HCT116 (cell line): ENCODE data around the gene DDX55. TPM values are rescaled to one million over a fixed set of nuclear protein-coding genes. Genes with fewer than 3 reads are reported as not detected.

Experiments
- ATAC-seq: fragments of 200-7000 bp; cut with Tn5 transposase; 2 replicates; pipeline ENCODE4 v1.9.1; 2020; ENCODE audit warnings: mild to moderate bottlenecking, moderate library complexity
- BruUV-seq: library from RNA; stranded (reverse); fragments of 400-500 nt; replicated peaks from 2 replicates; lab custom pipeline; 2021; lab: Mats Ljungman, UMichigan
- CTCF ChIA-PET: fragments of 300-600 bp; sonication (Branson Sonifier 250); formaldehyde crosslinking; loops from one replicate; lab custom pipeline; 2021; ENCODE audit warnings: antibody characterized with exemption; lab: Charles Lee
- POLR2A ChIA-PET: fragments of 300-600, 350-600 bp; sonication (Branson Sonifier 250); formaldehyde crosslinking; loops from one replicate; lab custom pipeline; 2021; ENCODE audit warnings: antibody characterized with exemption; lab: Charles Lee
- RAD21 ChIA-PET, 2 experiments: fragments of 300-600 bp; sonication (Branson Sonifier 250); formaldehyde crosslinking; loops; one replicate each; lab custom pipeline; 2023; ENCODE audit warnings: low total read pairs in 2 of 2; ENCODE audit not compliant: uncharacterized antibody in 2 of 2, unreplicated experiment in 2 of 2, low non-redundant PET in 1 of 2; lab: Charles Lee
- DNase-seq: peaks from one replicate; pipeline ENCODE4 v3.0.0-alpha.2; 2010; ENCODE audit warnings: low read depth, low spot score
- H2AFZ ChIP-seq: fragments of 200-600 bp; shearing (Covaris generic), sonication (generic); 2 replicates; pipeline ENCODE4 v1.6.1; 2017; ENCODE audit warnings: low read depth, mixed run types, mixed read lengths, antibody characterized with exemption, low read length; ENCODE audit not compliant: poor library complexity, severe bottlenecking
- H3K27ac ChIP-seq: 2 replicates; pipeline ENCODE4 v1.5.1; 2012; ENCODE audit warnings: low read depth, low read length
- H3K27me3 ChIP-seq: fragments of 200-600 bp; sonication (generic); 2 replicates; pipeline ENCODE4 v1.6.1; 2016; ENCODE audit warnings: mixed run types, low read length, mixed read lengths; ENCODE audit not compliant: insufficient read depth
- H3K36me3 ChIP-seq, 2 experiments: fragments of 200-500 bp in 1 of 2; fragments of 200-600 bp in 1 of 2; sonication (Bioruptor generic) in 1 of 2; sonication (generic) in 1 of 2; 2 replicates each; pipeline versions ENCODE4 v1.5.1 to v1.6.1; 2014 to 2016; ENCODE audit warnings: low read length in 2 of 2, inconsistent platforms in 1 of 2, mixed read lengths in 1 of 2, mixed run types in 1 of 2; ENCODE audit not compliant: insufficient read depth in 2 of 2, control insufficient read depth in 1 of 2
- H3K4me1 ChIP-seq, 2 experiments: fragments of 200-600 bp in 1 of 2; sonication (generic) in 1 of 2; 2 replicates each; pipeline versions ENCODE4 v1.5.1 to v1.6.1; 2012 to 2017; ENCODE audit warnings: low read length in 2 of 2, inconsistent platforms in 1 of 2, mild to moderate bottlenecking in 1 of 2, mixed read lengths in 1 of 2, mixed run types in 1 of 2, moderate library complexity in 1 of 2; ENCODE audit not compliant: insufficient read depth in 2 of 2, control insufficient read depth in 1 of 2
- H3K4me2 ChIP-seq: fragments of 200-600 bp; sonication (generic); 2 replicates; pipeline ENCODE4 v1.6.1; 2017; ENCODE audit warnings: mixed run types, low read length, mixed read lengths
- H3K4me3 ChIP-seq, 2 experiments: fragments of 200-600 bp in 1 of 2; sonication (generic) in 1 of 2; replicated peaks in 1 of 2; 2 replicates each; pipeline ENCODE4 v1.5.1; 2011 to 2016; ENCODE audit warnings: low read length in 2 of 2, control low read depth in 1 of 2, low read depth in 1 of 2, mild to moderate bottlenecking in 1 of 2, mixed read lengths in 1 of 2, mixed run types in 1 of 2
- H3K79me2 ChIP-seq: fragments of 200-600 bp; sonication (generic); 2 replicates; pipeline ENCODE4 v1.6.1; 2017; ENCODE audit warnings: mild to moderate bottlenecking, mixed run types, low read length, moderate library complexity, mixed read lengths; ENCODE audit not compliant: insufficient read depth
- H3K9ac ChIP-seq: fragments of 200-600 bp; sonication (generic); 2 replicates; pipeline ENCODE4 v1.6.1; 2016; ENCODE audit warnings: low read length, mixed read lengths
- H3K9me2 ChIP-seq: fragments of 200-600 bp; sonication (generic), shearing (Covaris generic); 2 replicates; pipeline ENCODE4 v1.6.1; 2017; ENCODE audit warnings: mixed run types, mild to moderate bottlenecking, moderate library complexity; ENCODE audit not compliant: insufficient read depth
- H3K9me3 ChIP-seq, 2 experiments: fragments of 200-500 bp in 1 of 2; fragments of 200-600 bp in 1 of 2; sonication (Bioruptor generic) in 1 of 2; sonication (generic) in 1 of 2; 2 replicates each; pipeline ENCODE4 v1.6.1; 2014 to 2017; ENCODE audit warnings: low read length in 2 of 2, mixed read lengths in 2 of 2, inconsistent platforms in 1 of 2, low read depth in 1 of 2, mild to moderate bottlenecking in 1 of 2, mixed run types in 1 of 2, moderate library complexity in 1 of 2; ENCODE audit not compliant: control insufficient read depth in 1 of 2, insufficient read depth in 1 of 2
- H4K20me1 ChIP-seq: fragments of 200-600 bp; sonication (generic), shearing (Covaris generic); 2 replicates; pipeline ENCODE4 v1.6.1; 2017; ENCODE audit warnings: mixed run types, mild to moderate bottlenecking, moderate library complexity; ENCODE audit not compliant: insufficient read depth
- ATF3 ChIP-seq: IDR thresholded peaks from 2 replicates; pipeline ENCODE4 v1.6.1; 2012
- CTCF ChIP-seq, 3 experiments: fragments of 200-600 bp in 1 of 3; sonication (generic) in 1 of 3; IDR thresholded peaks in 2 of 3; conservative IDR thresholded peaks in 1 of 3; 2 replicates each; pipeline ENCODE4 v1.5.1; 2012 to 2017; ENCODE audit warnings: low read depth in 2 of 3, low read length in 2 of 3, antibody characterized with exemption in 1 of 3, borderline replicate concordance in 1 of 3, control low read depth in 1 of 3, mild to moderate bottlenecking in 1 of 3, mixed read lengths in 1 of 3, mixed run types in 1 of 3, moderate library complexity in 1 of 3; ENCODE audit not compliant: insufficient read depth in 1 of 3
- ELF1 ChIP-seq: IDR thresholded peaks from 2 replicates; pipeline ENCODE4 v1.6.1; 2012; ENCODE audit warnings: low read depth, borderline replicate concordance
- EZH2 ChIP-seq: fragments of 200-600 bp; sonication (generic); IDR thresholded peaks from 2 replicates; pipeline ENCODE4 v1.6.1; 2017; ENCODE audit warnings: antibody characterized with exemption, mixed run types
- FOSL1 ChIP-seq: IDR thresholded peaks from 2 replicates; pipeline ENCODE4 v1.6.1; 2012; ENCODE audit warnings: low read depth
- JUND ChIP-seq: IDR thresholded peaks from 2 replicates; pipeline ENCODE4 v1.6.1; 2012
- POLR2A ChIP-seq: IDR thresholded peaks from 2 replicates; pipeline ENCODE4 v1.7.0; 2011; ENCODE audit warnings: borderline replicate concordance; ENCODE audit not compliant: insufficient read depth, insufficient read length; ENCODE audit errors: extremely low read depth
- POLR2AphosphoS5 ChIP-seq: IDR thresholded peaks from 2 replicates; pipeline ENCODE4 v1.6.1; 2011; ENCODE audit warnings: mild to moderate bottlenecking, low read depth, low read length, moderate library complexity
- RAD21 ChIP-seq: IDR thresholded peaks from 2 replicates; pipeline ENCODE4 v1.6.1; 2012; ENCODE audit warnings: low read depth, mild to moderate bottlenecking
- REST ChIP-seq: IDR thresholded peaks from 2 replicates; pipeline ENCODE4 v1.6.1; 2012; ENCODE audit warnings: low read depth
- SP1 ChIP-seq: IDR thresholded peaks from 2 replicates; pipeline ENCODE4 v1.6.1; 2012; ENCODE audit warnings: low read depth
- YY1 ChIP-seq: IDR thresholded peaks from 2 replicates; pipeline ENCODE4 v1.6.1; 2011; ENCODE audit warnings: low read length, low read depth, moderate library complexity, mild to moderate bottlenecking; ENCODE audit not compliant: insufficient replicate concordance; ENCODE audit errors: extremely low read depth
- ZBTB33 ChIP-seq: IDR thresholded peaks from 2 replicates; pipeline ENCODE4 v1.6.1; 2011; ENCODE audit warnings: mild to moderate bottlenecking, low read length, moderate library complexity; ENCODE audit not compliant: insufficient replicate concordance; ENCODE audit errors: extremely low read depth
- ZFX ChIP-seq: fragments of 450-650 bp; IDR thresholded peaks from 2 replicates; pipeline ENCODE4 v1.6.1; 2017
- ZNF274 ChIP-seq: fragments of 200-500 bp; sonication (Bioruptor generic); IDR thresholded peaks from 2 replicates; pipeline ENCODE4 v1.6.1; 2014; ENCODE audit warnings: mild to moderate bottlenecking, low read depth, low read length, inconsistent platforms
- intact Hi-C: fragments of 100-400 bp; cut with micrococcal nuclease; formaldehyde crosslinking; loops from 2 replicates; pipeline ENCODE4 v1.10.0; 2022
- total RNA-seq: library from RNA; stranded (reverse); gene quantifications from one replicate; pipeline ENCODE4 v1.2.1, GENCODE V29; 2021; ENCODE audit not compliant: unreplicated experiment

DDX55 gene
- total RNA-seq, 1 experiment from 2014 or later, result 41.8 TPM

GRCh38 chr12:123645380-123645779 lies 43.5 kb downstream of the DDX55 start:
- H2AFZ ChIP-seq, result no peak overlapping the region
- RAD21 ChIA-PET, result no interaction called here
- POLR2A ChIA-PET, result no interaction called here
- H3K9me2 ChIP-seq, result no peaks in the 10 kb centered on the region
- H3K9ac ChIP-seq, result no peak overlapping the region
- intact Hi-C loops, result no loop called here
- no peaks in the 10 kb centered on the region for H3K9me3 ChIP-seq
- H3K79me2 ChIP-seq, result peaks cover 61% of the 10 kb centered on the region
- no peaks in the 10 kb centered on the region for H3K4me1 ChIP-seq
- H3K36me3 ChIP-seq, result peaks cover 32 to 60% of the 10 kb centered on the region in 2 experiments; a peak in 3 of 4 replicates
- CTCF ChIA-PET, result no interaction called here
- H3K4me3 ChIP-seq, result no peak overlapping the region
- no peak for TF ChIP-seq REST
- TF ChIP-seq YY1, result no peak
- no peak for TF ChIP-seq ZFX
- TF ChIP-seq POLR2A, result no peak
- TF ChIP-seq ATF3, result no peak
- no peak for TF ChIP-seq CTCF (IDR thresholded peaks at IDR 0.05 in 2 of 3, conservative IDR thresholded peaks at IDR 0.05 in 1 of 3; ENCODE audit: borderline replicate concordance in 1 of 3, insufficient read depth in 1 of 3, low read depth in 2 of 3, low read length in 2 of 3)
- TF ChIP-seq SP1, result no peak
- TF ChIP-seq FOSL1, result no peak
- no peak for TF ChIP-seq POLR2AphosphoS5
- no peak for TF ChIP-seq JUND
- no peak for TF ChIP-seq EZH2
- no peak for TF ChIP-seq ELF1
- no peak for TF ChIP-seq ZNF274
- TF ChIP-seq ZBTB33, result no peak
- no peak for TF ChIP-seq RAD21
- BruUV-seq, result no TSS peak
- ATAC-seq, result no peak
- H4K20me1 ChIP-seq, result no peaks in the 10 kb centered on the region
- H3K27me3 ChIP-seq, result no peaks in the 10 kb centered on the region
- no peak overlapping the region for H3K4me2 ChIP-seq
- DNase-seq, result no peak
- no peak overlapping the region for H3K27ac ChIP-seq
